ENCODE data around the gene TRUB2.

Gene TRUB2, protein sequence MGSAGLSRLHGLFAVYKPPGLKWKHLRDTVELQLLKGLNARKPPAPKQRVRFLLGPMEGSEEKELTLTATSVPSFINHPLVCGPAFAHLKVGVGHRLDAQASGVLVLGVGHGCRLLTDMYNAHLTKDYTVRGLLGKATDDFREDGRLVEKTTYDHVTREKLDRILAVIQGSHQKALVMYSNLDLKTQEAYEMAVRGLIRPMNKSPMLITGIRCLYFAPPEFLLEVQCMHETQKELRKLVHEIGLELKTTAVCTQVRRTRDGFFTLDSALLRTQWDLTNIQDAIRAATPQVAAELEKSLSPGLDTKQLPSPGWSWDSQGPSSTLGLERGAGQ

DNA sequence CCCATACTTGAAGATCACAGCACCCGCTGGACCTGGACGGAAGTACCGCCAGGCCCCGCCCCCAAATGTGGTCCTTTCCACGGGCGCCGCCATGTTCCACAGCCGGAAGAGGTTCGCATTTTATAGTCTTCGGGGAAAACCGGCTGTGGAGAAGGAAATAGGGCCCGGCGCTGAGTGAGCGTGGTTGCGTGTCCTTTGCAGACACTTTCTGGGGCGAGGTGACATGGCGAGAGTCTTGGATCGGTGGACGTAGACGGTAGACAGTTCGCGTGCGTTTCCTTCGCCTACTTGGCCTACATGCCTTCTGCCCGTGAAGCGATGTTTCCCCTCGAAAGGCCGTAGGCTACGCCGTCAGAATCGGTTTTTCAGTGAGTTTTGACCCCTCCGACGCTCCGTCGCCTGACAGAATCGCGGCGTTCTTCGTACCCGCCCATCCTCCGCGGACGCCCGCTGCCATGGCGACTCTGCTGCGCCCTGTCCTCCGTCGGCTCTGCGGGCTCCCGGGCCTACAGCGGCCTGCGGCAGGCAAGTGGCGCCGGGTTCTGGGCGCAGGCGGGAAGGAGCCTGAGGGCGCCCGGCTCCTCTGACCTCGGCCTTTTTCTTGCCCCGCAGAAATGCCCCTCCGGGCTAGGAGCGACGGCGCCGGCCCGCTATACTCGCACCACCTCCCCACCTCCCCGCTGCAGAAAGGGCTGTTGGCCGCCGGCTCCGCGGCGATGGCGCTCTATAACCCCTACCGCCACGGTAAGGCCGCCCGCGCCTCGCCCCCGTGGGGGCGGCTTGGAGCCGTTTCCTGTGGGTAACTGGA lies at the start of gene TRUB2, which contains the start of gene COQ4:
TSS of gene TRUB2 (minus strand) at position 44 of the 808 bp plus-strand sequence. CDS start at position 5, 39 bp downstream.
TSS of gene COQ4 (plus strand) at position 436 of the 808 bp plus-strand sequence. CDS start at position 456, 20 bp downstream.
- DNase-seq: peak; percentile 94

DNA sequence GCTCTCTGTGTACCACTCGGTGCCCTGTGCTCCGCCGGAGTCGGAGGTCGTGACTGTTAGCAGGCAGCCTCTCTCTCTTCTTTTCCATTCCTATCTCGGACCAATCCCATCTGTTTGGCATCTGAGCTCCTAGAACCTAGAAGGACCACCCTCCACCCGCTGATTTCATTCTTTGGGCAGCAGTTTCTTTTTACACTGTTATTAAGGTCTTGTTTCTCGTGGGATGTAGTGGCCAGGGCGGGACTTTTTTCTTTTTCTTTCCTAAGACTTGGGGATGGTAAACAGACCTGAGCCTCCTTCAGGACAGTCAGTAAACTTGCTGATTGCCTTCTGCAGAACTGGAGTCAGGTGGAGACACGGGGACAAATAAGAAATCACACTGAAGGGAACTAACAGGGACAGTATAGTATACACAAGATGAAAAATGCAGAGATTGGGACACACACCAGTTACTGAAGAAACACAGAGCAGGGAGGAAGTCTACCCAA lies 49.4 kb upstream of the TRUB2 start:
- DNase-seq: no peak

DNA sequence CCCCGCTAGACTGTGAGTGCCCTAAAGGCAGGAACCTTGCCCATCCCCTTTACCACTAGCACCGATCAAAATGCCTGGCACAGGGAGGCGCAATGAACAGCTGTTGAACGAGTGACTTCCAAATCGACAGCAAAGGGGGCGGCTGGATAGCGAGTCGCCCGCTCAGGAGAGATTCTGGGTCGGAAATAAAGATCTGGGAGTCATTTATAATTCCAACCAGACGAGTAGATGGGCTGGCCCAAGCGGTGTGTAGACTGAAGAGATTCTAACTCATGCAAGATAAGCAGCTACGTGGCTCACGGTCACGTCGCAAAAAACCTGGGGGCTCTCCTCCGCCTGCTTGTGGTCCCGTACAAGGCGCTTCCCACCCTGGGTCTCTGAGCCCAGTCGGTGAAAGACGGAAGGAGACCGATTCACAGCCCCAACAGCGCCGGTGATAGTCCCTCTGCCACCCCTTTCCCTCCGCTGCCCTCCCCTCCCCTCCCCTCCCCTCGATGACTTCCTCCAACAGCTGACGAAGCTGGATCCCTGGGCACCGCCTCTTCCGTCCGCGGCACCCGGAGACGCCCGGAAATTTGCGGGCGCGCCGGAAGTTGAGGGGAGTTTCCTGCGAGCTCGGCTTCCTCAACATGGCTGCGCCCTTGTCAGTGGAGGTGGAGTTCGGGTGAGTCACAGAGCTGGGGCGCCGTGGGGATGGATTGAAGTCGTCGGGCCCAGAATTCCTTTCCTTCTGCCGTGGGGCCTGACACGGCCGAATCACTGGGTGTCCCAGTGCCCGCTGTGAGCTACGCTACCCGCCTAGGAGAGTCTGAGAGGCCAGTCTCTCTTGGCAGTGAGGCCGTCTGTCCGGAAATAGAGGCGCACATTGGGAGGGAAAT lies 48.7 kb upstream of the TRUB2 start, which contains the start of gene URM1:
TSS of gene URM1 (plus strand) at position 623 of the 878 bp plus-strand sequence. CDS start at position 630, 7 bp downstream.
- peak; percentile 96 for DNase-seq

DNA sequence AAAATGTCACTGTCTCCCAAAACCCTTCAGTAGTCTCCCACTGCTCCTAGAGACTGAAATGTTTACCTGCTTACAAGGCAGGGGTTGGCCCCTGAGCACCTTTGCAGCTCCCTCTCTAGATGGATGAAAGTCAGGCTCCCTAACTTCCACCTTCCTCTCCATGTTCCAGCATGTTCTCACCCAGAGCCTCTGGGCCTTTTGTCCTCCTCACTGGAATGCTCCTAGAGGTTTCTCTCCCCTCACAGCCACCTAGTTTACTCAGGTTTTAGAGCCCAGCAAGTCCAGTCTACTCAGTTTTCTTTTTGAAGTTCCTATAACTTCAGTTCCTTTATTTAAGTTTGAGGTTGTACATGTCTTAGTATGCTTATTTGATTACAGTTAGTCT lies 48.1 kb upstream of the TRUB2 start:
- DNase-seq: no peak

DNA sequence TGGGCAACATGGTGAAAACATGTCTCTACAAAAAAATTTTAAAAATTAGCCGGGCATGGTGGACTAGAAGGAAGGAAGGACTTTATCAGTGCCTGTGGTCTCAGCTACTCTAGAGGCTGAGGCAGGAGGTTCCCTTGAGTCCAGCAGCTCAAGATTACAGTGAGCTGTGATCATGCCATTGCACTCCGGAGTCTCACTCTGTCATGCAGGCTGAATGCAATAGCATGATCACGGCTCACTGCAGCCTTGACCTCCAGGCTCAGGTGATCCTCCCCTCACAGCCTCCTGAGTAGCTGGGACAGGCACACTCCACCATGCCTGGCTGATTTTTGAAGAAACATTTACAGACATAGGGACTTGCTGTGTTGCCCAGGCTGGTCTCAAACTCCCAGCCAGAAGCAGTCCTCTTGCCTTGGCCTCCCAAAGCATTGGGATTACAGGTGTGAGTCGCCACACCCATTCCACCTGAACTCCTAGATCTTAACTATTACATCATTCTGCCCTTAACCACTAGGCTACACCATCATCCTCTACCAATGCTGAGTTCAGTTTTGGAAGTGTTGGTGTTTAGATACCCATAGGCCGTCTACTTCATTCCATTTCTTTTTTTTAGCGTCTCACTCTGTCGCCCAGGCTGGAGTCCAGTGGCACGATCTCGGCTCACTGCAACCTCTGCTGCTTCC lies 46.9 kb upstream of the TRUB2 start:
- no peak for DNase-seq

DNA sequence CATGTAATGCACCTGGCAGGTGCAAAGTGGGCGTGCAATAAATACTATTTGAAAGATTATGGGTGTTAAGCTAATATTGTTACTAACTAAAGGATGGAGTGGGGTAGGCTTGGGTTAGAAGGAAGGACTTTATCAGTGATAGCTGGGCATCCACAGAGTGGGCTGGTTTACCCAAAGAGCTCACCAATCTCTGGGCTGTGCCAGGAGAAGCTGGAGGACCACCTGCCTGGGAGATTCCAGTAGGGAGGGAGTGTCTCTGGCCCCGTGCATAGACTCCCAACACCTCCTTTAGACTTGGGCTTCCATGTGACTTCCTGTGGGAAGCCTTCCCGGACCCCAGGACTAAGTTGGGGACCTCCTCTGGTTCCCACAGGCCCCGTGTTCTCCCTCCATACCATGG lies 43.3 kb upstream of the TRUB2 start:
- no peak for DNase-seq

DNA sequence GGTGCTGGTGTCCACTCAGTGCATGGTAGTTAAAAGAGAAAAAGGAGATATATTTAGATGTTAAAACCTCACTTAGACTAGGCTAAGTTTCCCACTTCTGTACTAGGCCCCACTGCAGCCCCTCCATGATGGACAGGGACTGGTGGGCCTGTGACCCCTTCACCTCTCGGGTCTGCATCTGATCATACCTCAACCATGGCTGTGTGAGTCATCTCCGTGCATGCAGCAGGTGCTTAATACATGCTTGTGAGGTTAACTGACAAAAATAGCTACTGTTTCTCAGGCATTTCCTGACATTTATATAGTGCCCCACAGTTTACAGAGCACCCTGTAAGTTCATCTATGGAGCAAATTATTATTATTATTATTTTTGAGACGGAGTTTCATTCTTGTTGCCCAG lies 40.5 kb upstream of the TRUB2 start:
- no peak for DNase-seq

DNA sequence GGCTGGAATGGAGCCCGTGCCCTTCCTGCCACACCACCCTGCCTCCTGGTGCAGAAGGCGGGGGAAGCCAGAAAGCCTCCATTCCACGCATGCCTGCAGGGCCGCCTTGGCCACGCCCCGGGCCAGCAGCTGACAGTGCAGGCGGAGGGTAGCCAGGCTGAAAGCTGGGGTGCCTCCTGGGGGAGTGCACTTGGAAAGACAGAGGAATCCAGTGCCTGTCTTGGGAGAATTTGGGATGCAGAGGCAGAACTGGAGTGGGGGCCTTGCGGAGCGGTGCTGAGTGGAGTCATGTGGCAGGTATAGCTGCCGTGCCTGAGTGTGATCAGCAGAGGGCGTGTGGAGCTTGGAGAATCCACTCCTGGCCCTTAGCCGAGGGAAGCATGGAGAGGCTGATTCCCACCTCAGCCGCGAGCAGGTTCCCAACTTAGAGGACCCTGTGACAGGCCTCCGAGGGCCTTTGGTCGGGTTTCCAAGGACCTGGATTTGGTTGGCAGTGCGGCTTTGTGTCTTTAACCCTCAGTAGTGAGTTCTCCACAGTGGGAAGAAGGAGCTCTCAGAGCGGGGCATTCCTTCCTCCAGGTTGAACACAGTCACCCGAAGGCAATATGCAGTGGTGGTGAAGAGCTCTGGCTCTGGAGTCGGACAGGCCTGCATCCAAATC lies 39.9 kb upstream of the TRUB2 start:
- peak; percentile 74 for DNase-seq

DNA sequence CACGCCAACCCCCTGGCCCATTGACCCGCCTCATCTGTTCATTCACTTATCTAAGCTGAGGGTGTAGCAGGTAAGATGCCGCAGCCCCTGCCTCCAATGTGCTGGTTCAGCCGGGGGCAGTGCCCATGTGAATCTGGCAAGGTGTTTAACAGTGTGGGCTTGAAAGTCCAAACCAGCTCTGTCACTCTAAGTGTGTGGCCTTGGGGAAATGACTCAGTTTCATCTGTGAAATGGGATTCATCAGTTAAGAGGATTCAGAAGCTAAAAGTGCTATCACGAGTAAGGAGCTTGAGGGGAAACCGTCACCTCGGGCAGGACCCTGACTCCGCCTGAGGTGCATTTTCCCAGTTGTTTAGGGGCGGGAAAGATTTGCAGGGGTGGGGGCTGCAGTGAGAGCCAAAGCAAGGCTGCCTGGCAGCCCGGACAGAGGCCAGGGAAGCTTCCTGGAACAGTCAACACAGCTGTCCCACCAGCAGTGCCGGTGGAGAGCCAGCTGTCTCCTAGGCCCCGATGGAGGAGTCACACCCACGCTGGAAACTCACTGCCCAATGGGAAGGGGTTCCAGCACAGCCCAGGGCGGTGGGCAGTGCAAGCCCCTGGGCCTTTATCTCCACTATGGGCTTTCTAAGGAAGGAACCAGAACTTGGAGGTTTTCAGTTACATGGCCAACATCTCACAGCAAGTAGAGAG lies 39.2 kb upstream of the TRUB2 start:
- DNase-seq: no peak

DNA sequence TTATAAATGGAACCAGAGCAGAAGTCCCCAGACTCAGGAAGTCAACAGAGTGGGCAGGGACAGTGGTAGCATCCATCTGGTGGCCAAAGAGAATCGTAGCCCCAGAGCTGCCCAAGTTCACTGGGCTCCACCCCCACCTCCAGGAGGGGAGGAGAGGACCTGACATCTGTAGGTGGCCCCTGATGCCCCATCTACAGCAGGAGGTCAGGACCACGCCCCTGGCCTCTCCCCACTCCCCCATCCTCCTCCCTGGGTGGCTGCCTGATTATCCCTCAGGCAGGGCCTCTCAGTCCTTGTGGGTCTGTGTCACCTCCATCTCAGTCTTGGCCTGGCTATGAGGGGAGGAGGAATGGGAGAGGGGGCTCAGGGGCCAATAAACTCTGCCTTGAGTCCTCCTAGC lies 38.6 kb upstream of the TRUB2 start:
- DNase-seq: no peak

DNA sequence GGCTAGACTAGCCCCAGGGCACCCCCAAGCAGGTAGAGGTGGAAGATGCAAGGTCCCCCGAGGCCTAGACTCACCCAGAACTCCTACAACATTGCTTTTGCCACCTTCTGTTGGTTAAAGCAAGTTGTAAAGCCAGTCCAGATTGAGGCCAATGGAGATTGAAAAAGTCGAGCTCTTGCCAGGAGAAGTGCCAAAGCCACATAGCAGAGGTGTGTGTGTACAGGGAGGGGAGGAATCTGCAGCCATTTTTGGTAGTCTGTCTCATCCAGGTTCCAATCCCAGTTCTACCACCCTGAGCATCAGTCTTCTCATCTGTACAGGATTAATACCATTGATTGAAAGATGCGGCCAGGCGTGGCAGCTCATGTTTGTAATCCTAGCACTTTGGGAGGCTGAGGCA lies 36.6 kb upstream of the TRUB2 start:
- no peak for DNase-seq

DNA sequence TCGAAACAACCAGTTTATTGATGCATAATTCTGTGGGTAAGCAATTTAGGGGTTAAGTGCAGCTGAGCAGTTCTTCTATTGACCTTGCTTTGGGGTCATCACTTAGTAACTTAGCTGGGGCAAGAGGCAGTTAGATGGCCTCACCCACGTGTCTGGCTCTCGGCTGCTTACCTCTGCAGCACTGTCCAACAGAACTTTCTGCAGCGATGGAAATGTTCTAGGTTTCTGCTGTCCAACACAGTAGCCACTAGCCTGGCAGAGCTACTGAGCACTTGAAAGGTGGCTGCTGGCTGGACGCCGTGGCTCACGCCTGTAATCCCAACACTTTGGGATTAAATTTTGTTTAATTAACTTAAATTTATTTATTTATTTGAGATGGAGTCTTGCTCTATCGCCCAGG lies 35.8 kb upstream of the TRUB2 start:
- no peak for DNase-seq

DNA sequence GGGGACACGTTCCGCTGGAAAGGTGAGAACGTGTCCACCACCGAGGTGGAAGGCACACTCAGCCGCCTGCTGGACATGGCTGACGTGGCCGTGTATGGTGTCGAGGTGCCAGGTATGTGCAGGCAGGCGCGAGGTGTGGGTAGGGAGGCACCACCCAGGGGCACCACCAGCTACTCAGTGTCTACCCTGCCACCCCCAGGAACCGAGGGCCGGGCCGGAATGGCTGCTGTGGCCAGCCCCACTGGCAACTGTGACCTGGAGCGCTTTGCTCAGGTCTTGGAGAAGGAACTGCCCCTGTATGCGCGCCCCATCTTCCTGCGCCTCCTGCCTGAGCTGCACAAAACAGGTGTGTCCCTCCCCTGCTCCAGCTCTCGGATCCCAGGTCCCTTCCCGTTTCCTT lies 33.2 kb upstream of the TRUB2 start:
- no peak for DNase-seq

DNA sequence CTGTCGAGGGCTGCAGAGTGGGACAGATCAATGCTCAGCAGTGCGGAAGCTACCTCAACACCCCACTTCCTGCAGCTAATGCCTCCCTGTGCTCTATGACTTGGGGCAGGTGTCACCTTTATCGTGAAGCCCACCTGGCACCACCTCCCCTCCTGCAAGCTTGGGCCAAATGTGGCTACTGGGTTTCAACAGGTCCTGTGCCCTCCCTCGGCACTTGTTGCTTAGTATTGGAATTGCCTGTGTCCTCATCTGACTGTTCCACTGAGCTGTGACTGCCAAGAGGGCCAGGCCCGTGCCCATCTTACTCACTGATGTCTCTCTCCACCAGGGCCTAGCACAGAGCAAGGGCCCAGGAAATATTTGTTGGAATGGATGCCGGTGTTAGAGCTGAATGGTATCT lies 27.5 kb upstream of the TRUB2 start:
- DNase-seq: no peak

DNA sequence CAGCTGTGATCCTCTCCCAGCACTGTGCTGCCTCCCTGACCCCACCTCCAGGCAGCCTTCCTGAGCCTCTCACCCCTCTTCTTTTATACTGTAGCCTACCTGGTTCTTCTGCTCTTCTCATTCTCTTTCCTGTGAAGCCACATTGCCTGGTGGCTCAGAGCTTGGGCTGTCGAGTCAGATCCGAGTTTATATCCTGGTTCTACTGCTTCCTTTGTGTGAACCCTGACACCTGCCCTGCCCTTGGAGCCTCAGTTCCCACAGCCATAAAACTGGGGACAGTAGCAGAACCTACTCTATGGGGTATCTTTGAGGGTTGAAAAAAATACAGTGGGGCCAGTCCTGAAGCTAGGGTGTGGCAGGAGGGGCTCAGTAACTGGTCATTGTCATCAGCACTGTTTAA lies 26.9 kb upstream of the TRUB2 start:
- no peak for DNase-seq

DNA sequence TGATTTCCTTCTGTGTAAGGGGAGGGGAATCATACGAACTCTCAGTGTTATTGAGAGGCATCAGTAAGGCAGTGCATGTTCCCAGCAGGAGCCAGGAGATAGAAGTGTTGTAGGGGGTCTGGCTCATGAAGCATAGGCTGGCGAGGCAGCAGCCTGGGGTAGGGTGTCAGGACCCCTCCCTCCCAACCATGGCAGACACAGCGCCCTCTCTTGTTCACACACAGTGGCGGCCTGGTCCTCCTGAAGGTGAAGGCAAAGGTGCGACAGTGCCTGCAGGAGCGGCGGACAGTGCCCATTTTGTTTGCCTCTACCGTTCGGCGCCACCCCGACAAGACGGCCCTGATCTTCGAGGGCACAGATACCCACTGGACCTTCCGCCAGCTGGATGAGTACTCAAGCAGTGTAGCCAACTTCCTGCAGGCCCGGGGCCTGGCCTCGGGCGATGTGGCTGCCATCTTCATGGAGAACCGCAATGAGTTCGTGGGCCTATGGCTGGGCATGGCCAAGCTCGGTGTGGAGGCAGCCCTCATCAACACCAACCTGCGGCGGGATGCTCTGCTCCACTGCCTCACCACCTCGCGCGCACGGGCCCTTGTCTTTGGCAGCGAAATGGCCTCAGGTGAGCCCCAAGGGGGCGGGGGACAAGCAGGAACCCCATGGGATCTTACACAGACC lies 22.8 kb upstream of the TRUB2 start:
- DNase-seq: no peak

DNA sequence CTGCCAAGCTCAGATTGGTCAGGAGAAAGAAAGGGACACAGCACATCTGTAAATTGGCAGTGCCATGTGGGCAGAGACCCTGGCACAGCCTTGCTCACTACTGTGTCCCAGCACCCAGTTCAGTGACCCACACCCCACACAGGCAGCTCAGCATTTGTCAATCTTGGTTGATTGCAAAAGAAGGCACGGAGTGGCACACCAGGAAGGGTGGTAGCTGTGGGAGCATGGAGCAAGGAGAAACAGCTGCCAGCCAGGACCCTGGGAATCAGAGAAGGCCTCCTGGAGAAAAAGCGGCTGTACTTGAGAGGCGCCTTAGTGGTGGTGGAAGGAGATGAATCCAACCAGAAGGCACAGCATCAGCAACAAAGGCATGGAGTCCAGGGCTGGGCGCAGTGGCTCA lies 21.6 kb upstream of the TRUB2 start:
- no peak for DNase-seq

DNA sequence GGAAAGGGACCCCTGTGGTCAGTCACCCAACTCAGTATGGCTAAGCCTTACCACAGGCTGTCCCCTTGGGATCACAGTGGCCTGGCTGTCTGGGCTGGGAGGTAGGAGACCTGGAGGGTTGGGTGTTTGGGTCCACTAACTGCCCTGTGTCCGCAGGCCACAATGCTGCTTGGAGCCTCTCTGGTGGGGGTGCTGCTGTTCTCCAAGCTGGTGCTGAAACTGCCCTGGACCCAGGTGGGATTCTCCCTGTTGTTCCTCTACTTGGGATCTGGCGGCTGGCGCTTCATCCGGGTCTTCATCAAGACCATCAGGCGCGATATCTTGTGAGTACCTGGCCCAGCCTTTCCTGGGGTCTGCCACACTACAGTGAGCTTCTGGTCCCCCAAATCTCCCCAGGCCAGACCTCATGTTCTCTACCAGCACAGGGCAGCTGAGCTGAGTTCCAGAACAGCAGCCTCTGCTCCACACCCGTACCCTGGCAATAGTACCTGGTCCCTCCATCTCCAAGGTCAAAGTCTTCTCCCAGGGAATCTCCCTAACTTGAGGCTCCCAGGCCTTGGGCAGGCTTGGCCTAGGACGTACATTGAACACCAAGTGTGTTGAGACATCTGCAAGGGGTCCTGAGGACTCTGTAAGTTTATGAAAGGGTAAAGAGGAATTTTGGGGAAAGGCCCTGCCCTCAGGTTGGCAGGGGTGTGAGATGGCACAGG lies 20.9 kb upstream of the TRUB2 start:
- DNase-seq: no peak

DNA sequence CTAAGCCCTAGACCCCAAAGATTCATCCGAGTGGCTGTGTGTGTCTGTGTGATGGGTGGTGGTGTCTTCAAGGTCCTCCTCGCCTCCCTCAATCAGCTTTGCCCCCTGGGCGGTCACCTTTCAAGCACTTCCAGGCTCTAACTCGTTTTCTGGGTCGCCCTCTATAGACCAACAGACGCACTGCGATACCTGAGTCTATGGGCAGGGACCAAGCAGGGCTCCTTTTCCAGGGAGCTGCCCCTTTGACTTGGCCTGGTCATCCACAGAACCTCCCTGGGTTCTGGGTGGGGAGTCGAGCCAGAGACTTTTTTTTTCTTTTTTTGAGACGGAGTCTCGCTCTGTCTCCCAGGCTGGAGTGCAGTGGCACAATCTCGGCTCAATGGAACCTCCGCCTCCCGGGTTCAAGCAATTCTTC lies 19.2 kb upstream of the TRUB2 start:
- peak; percentile 81 for DNase-seq

All from CD4-positive, alpha-beta T cell treated with Interleukin-17A for 1 hour (primary cell).